ENCODE data around the gene PAFAH1B1. TPM values are rescaled to one million over a fixed set of nuclear protein-coding genes. Genes with fewer than 3 reads are reported as not detected.

The PAFAH1B1 gene
- polyA plus RNA-seq, 2 of the 4 experiments (the other 2 are of a cell fraction): 122 to 197 TPM

GRCh38 chr17:2631211-2631610 lies 37.8 kb downstream of the PAFAH1B1 start:
- no peak overlapping the region for H3K4me2 ChIP-seq
- no peak overlapping the region for H3K27ac ChIP-seq
- H3K9me3 ChIP-seq: no peaks in the 10 kb centered on the region
- no peak overlapping the region for H3K4me3 ChIP-seq
- ChIA-PET CTCF (interaction anchor here (0.5 to 2.5 kb wide), 4 partner anchors 12 to 105 kb away, joined by 3 to 7 read pairs (median 5); no protein-coding TSS in a partner anchor), POLR2A (no interaction called here)
- TF ChIP-seq PBX3 (IDR thresholded peaks at IDR 0.05) (no peak), CEBPB (IDR thresholded peaks at IDR 0.05) (no peak), CHD4 (IDR thresholded peaks at IDR 0.05; ENCODE audit: borderline replicate concordance) (no peak), FOSB (CRISPR knock-in tag; IDR thresholded peaks at IDR 0.05) (no peak), EP300 (IDR thresholded peaks at IDR 0.05) (no peak), ATOH8 (CRISPR knock-in tag; IDR thresholded peaks at IDR 0.05; ENCODE audit: low read depth) (no peak), RNF2 (IDR thresholded peaks at IDR 0.05; ENCODE audit: borderline replicate concordance, low read depth) (no peak), FOSL2 (IDR thresholded peaks at IDR 0.05) (no peak), FOSL2 (CRISPR knock-in tag; IDR thresholded peaks at IDR 0.05) (no peak), CBX8 (IDR thresholded peaks at IDR 0.05) (no peak), HOXB13 (CRISPR knock-in tag; IDR thresholded peaks at IDR 0.05; ENCODE audit: low read depth) (no peak)
- no peak for DNase-seq (ENCODE audit: low read depth in 1 of 2, low spot score in 1 of 2)
- WGBS (ENCODE audit: missing lambda C conversion rate): 96% methylated on average over 9 of the region's 9 CpGs
- H3K4me1 ChIP-seq: peaks cover 40% of the 10 kb centered on the region
- FAIRE-seq: no peak
- no peak; a peak in 1 of 6 replicates for ATAC-seq

GRCh38 chr17:2634361-2634960 lies 41.0 kb downstream of the PAFAH1B1 start:
- ChIA-PET POLR2A (no interaction called here), CTCF (interaction anchor here (0.8 to 1.5 kb wide), 6 partner anchors 8 to 49 kb away, joined by 3 to 5 read pairs (median 4); no protein-coding TSS in a partner anchor)
- no peaks in the 10 kb centered on the region for H3K9me3 ChIP-seq
- ATAC-seq (peak; percentile 56 to 62; a peak in 5 of 6 replicates), DNase-seq (ENCODE audit: low read depth in 1 of 2, low spot score in 1 of 2) (peak; percentile 56 to 68), FAIRE-seq (no peak)
- peak overlapping the region in 1 of 2 experiments; percentile 31; a peak in 2 of 6 replicates for H3K27ac ChIP-seq
- 21% methylated on average over 9 of the region's 9 CpGs for WGBS (ENCODE audit: missing lambda C conversion rate)
- H3K4me3 ChIP-seq: no peak overlapping the region
- no peak for TF ChIP-seq EP300 (IDR thresholded peaks at IDR 0.05)
- no peak for TF ChIP-seq HOXB13 (CRISPR knock-in tag; IDR thresholded peaks at IDR 0.05; ENCODE audit: low read depth)
- no peak for TF ChIP-seq RNF2 (IDR thresholded peaks at IDR 0.05; ENCODE audit: borderline replicate concordance, low read depth)
- TF ChIP-seq SREBF2 (IDR thresholded peaks at IDR 0.05): no peak
- TF ChIP-seq MAFK (IDR thresholded peaks at IDR 0.05; ENCODE audit: partially characterized antibody): no peak
- TF ChIP-seq RAD21 (conservative IDR thresholded peaks at IDR 0.05 in 1 of 2, IDR thresholded peaks at IDR 0.05 in 1 of 2): no peak
- TF ChIP-seq ZFP36 (IDR thresholded peaks at IDR 0.05; ENCODE audit: borderline replicate concordance, partially characterized antibody): no peak
- TF ChIP-seq GATA3 (IDR thresholded peaks at IDR 0.05; ENCODE audit: borderline replicate concordance): peak; percentile 24; the same call in 1 of the 2 replicates
- TF ChIP-seq NFE2L2 (conservative IDR thresholded peaks at IDR 0.05; ENCODE audit: low read length): no peak
- TF ChIP-seq JUNB (IDR thresholded peaks at IDR 0.05): peak; percentile 33; the same call in 1 of the 2 replicates
- no peak for TF ChIP-seq HMGXB4 (CRISPR knock-in tag; IDR thresholded peaks at IDR 0.05; ENCODE audit: borderline replicate concordance)
- no peak for TF ChIP-seq USF2 (IDR thresholded peaks at IDR 0.05)
- no peak for TF ChIP-seq ESRRA (IDR thresholded peaks at IDR 0.05; ENCODE audit: borderline replicate concordance, low read length)
- TF ChIP-seq E2F6 (IDR thresholded peaks at IDR 0.05; ENCODE audit: borderline replicate concordance, low read depth): no peak
- no peak; the same call in 1 of the 2 replicates for TF ChIP-seq FOSL2 (IDR thresholded peaks at IDR 0.05)
- peak; percentile 75 for TF ChIP-seq FOSL2 (CRISPR knock-in tag; IDR thresholded peaks at IDR 0.05)
- peaks cover 45% of the 10 kb centered on the region for H3K4me1 ChIP-seq
- peak overlapping the region; percentile 45 for H3K4me2 ChIP-seq
